Testis (tissue), 2 donors: ENCODE measurements around the gene ANO4.

Source experiments
- CTCF ChIP-seq, 3 experiments: fragments of 450-650 bp in 2 of 3; fragments of 200-600 bp in 1 of 3; sonication (generic) in 1 of 3; IDR thresholded peaks; one replicate each; pipeline ENCODE4 v1.5.1; 2016 to 2019; ENCODE audit warnings: antibody characterized with exemption in 3 of 3, mild to moderate bottlenecking in 2 of 3, moderate library complexity in 1 of 3
- POLR2A ChIP-seq: fragments of 450-650 bp; IDR thresholded peaks from one replicate; pipeline ENCODE4 v1.6.1; 2017; ENCODE audit warnings: antibody characterized with exemption, mild to moderate bottlenecking, moderate library complexity

GRCh38 chr12:100867639-100868393 lies 73.2 kb downstream of the ANO4 start:
- no peak for TF ChIP-seq CTCF (IDR thresholded peaks at IDR 0.05)
- no peak for TF ChIP-seq POLR2A
